COR-L47 (cell line): ENCODE results near the gene ABCA1.
"Not testable (repeated sequence)": the region's sequence is repeated elsewhere in the genome, so short reads cannot be mapped to it uniquely, and the experiment has no call there.

Experiments used
- DNase-seq: peaks from one replicate; lab custom pipeline; 2025; lab: John Stamatoyannopoulos, UW

Gene ABCA1

DNA sequence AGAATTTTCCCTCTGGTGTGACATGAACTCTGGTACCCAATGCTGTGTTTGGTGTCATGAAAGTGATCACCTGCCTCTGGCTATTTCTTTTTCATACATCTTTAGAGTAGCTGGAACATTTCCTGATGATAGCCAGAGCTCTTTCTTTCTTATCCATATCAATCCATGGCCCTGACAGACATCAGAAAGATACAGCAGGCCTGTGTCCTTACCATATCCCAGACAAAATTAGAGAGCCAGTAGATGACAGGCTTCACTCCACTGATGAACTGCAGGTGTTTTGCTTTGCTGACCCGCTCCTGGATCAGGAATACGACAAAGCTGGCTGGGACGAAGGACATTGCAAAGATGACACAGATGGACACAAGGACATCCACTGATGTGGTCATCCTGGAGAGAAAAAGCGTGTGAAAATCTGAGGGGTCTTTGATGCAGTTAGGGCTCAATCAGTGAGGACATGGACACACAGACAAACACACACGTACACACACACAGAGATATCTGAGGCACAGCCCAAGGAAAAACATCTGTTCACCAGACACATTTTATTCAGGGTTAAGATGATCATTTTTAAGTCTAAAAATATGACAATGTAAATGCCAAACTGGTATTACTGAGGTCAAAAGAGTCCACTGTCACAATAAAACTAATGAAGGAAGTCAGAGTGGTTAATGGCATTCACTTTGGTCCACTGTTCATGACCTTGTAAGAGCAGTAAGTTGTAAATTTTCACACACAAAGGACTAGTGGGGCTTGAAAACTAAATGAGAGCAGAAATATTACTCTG is 129.6 kb downstream of the ABCA1 start:
- no peak for DNase-seq

DNA sequence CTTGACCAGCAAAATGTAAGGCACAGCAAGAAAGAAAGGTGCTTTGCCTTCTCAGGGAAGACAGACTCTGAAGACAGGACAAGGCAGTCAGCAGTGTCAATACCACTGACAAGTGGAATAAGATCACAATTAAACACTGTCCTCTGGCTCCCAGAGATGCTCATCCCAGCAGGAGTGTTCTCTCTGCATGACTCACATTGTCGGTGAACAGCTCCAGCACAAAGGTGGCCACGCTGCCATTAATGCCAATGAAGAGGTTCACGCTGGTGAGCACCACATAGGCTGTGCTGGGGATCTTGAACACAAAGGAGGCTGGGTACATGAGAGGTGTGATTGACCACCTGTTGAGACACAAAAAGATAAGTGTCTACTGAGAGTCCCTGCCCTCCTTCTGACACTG is 132.1 kb downstream of the ABCA1 start:
- no peak for DNase-seq

DNA sequence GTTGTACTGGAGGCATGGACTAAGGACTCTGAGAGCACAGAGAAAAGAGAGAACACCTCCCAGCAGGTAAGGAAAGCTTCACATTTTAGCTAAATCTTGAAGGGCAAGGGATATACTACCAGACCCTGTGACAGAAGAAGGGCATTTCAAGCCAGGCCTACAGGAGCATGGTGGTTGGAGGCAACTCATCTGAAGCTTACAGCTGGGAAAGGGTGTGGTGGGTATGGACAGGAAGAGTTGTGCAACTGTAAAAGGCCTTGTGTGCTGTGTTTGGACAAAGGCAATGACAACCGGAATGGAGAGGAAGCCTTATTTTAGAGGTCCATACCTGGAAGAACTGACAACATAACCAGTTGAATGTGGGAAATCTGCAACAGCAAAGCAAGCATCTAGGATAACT is 132.9 kb downstream of the ABCA1 start:
- DNase-seq = no peak

DNA sequence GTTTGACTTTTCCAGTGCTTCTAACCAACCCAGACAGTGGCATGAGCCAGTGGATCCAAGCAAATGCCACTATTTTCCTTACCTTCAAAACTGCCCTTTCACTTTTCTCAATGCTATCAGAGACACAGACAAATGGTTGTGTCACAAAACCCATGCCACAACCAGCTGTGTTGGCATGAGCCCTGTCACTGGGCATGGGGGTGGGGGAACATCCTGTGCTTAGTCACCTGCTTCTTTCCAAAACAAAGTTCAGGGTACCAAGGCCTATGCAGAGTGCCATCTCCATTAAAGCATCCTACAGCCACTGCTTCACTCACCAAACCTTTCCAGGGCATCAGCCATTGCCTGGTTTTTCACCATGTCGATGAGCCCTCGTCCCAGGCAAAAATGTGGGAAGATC is 133.9 kb downstream of the ABCA1 start:
- DNase-seq = no peak

DNA sequence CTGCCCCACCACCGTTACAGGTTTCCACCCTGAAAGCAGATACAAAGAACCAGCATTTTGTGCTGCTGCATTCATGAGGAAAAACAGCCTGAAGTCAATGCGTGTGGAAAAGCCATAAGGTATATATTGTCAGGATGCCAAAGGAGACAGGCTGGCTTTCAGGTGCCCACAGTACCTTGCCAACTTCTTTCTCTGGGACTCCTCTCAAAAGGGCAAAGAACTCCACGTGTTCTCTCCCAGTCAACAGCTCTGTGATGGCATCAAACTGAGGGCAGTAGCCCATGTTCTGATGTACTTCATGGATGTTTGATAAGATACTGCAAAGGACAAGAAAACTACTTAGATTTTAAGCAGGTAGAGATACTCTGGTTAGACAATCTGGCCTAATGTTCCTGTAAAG is 139.7 kb downstream of the ABCA1 start:
- no peak for DNase-seq

DNA sequence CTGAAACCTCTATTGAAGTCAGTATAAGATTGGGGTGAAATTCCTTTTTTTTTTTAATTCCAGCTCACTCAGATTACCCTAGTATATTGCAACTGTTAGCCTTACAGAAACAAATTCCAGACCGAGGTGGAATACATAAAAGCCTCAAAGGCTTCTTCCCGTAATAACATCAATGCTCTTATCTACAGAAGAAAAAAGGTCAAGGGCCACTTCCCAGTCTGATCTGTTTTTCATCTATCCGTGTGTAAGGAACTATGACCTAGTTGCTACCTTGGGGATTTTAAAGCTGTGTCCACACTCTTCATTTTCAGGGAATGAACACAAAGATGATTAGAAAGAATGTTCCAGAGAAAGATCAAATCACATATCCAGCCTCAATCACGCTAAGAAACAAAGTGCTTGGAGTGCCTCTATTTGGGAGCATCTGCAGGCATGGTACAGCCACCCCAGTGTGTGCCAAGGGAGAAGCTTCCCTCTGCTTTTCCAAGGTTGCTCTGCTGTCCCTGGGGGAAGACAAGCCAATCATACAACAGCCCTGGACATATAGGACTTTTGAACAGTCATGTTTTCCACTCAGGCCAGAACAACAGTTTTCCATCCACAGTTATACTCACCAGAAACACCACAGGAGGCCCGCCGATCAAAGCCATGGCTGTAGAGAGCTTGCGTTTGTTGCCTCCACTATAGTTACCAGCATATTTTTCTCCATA is 140.5 kb downstream of the ABCA1 start:
- DNase-seq = no peak

DNA sequence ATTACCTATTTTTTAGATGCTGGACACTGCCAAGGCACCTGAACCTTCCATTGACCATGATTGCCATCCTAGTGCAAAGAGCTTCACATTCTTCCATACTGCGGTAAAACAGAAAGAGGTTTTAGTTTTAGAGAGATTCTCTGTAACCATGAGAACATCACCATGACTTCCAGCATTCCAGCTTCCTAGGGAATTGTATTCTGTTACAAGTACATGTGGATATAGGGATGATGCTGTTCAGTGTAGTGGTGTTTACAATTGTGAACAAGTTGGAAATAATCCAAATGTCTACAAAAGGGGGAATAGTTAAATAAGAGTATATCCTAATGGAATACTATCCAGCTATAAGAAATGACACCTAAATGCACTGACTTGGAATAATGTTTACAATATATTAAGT is 141.7 kb downstream of the ABCA1 start:
- DNase-seq = no peak

DNA sequence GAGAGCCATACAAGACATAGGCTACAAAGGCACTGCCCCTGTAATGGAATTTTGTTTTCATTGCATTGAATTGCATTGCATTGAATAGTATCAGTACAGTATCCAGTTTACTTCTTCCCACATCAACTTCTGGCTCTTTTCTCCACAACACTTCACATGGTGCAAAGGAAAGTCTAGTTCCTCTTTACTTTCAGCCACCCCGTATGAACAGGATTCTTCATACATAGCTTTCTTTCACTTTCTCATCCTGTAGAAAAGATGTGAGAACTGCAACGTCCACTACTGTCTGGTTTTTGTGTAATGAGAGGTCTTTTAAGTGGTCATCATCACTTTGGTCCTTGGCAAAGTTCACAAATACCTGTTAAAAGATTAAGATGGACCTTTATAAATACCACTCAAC is 143.9 kb downstream of the ABCA1 start:
- no peak for DNase-seq

DNA sequence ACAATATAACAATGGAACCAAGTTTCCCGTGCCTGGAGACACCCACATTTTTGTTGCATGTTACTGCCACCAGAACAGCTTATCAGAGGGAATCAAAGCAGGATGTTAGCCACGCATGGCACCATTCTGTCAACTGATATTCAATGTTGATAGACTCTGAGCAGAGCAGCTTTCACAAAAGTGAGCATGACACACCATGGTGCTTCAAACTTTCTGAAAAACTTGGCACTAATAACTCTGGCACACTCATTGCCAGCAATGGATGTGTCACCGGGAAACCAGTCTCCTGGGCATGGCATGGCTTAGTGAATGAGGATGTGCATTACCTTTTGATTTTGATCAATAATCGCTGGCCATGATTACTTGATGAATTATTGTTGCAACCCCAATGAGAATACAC is 144.4 kb downstream of the ABCA1 start:
- DNase-seq = no peak

DNA sequence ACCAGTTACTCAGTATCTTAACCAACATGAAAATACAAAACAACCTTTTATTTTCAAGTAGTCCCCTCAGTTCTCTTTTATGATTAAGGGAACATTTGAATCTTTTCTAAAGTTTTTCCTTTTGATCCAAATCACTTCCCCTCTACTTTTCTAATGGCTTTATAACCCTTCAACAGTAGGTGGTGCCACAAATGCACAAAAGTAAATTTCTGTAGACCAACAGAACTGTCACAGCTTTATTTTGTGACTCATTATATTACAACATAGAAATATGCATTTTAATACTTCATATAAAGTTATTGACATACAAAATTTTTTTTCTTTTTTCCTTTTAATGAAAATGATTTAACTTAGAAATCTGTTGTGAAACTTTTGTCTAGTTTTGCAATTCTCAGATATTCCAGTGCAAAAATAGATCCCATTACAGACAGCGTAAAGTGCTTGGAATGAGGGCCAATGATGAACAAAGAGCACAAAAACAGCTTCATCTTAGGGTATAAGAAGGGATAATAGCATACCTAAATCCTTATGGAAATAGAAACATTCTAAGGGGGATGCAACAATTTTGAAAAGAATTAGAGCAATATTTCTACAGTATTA is 147.1 kb downstream of the ABCA1 start:
- peak; percentile 7 for DNase-seq

DNA sequence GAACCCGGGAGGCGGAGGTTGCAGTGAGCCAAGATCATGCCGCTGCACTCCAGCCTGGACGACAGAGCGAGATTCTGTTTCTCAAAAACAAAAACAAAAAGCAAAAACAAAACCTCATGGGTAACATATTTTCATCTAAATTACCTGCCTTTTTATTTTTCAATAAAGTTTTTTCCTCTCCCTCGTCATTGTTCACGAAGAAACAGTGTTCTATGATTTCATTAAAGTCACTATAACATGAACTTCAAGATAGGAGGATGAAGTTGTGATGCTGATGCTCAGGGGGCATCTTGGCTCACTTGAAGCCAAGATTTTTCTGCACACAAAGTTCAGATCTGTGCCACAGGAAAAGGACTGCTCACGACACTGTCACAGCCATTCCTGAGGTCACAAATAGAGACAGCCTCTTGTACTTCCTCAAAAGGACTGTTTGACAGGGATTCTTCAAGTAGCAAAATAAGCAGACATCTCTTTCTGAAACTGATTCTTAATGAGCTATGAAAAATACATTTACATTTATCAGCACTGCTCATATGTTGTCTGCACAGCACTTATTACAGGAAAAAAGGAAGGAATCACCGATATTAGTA is 147.9 kb downstream of the ABCA1 start:
- DNase-seq = no peak

DNA sequence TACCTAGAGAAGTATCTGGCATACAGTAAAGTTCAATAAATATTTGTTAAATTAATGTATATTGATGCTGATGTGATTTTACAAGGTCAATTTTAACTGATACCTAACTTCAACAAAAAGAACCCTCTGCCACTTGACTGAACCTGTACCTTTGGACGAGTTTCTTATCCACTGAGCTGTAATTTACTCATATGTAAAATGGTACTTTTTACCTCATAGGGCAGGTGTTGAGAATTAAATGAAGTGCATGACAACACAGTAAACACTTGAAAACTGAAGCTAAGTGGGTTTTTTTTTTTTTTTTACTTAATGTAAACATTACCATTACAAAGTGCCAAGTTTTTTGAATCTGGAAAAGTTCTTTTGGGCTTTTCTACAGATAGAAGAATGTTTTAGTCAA is 148.6 kb downstream of the ABCA1 start:
- no peak for DNase-seq

DNA sequence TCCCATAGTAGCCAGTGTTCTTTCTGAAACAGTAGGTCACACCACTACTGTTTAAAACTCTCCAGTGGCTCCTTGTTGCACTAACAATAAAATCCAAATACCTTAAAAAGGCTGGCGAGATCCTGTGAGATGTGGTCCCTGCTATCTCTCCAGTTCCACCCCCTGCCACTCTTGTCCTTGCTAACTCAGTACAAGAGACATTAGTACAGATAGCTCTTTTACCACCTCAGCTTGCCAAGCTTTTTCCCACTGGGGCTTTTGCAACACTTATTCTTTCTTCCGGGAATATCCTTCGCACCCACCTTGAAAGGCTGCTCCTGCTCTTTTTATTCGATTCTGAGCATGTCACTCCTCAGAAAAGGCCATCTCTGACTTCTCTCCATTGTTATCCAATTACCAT is 149.2 kb downstream of the ABCA1 start:
- DNase-seq = no peak

DNA sequence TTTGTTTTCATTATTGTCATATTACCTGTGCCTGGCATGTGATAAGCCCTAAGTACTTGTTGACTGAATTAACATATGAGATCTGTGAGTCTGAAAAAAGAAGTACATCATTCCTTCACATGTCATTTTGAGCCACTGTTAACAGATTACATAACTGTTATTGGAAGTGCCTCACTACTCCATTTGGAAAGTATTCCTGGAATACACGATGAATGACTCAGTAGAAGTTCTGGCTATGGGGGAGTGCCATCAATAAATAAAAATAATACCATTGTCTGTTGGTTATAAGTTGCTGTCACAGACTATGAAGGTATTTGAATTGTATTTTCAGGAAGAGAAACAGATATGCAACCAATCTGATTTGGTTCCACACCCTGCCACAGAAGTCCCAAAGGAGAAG is 151.2 kb downstream of the ABCA1 start:
- DNase-seq = no peak

DNA sequence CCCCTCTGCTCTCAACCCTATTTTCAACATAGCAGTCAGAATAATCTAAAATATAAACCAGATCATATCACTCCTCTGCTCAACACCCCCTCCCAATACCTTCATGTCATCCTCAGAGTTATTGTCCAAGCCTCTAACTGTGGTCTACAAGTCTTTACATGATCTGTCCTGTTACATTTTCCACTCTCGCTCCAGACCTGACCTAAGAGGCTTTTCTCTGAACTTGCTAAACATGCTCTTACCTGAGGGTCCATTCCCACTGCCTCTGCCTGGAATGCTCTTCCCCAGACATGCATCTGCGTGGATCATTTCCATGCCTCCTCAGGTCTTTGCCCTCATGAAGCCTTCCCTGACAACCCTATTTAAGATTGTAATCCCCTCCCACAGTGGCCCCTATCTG is 152.0 kb downstream of the ABCA1 start:
- no peak for DNase-seq

DNA sequence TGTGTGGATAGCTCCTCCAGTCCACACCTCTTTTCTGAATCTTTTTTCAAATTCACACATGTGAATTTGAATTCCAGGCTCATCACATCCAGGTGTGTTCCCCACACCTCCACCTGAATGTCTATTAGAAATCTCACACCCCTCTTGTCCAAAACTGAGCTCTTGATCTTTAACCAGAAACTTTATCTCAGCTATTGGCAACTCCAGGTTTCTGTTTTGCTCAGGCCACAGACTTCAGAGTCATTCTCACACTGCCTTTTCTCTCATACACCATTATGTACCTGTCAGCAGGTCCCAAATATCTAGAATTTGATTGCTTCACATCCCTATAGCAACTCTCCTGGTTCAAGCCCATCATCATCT is 152.4 kb downstream of the ABCA1 start:
- no peak for DNase-seq

DNA sequence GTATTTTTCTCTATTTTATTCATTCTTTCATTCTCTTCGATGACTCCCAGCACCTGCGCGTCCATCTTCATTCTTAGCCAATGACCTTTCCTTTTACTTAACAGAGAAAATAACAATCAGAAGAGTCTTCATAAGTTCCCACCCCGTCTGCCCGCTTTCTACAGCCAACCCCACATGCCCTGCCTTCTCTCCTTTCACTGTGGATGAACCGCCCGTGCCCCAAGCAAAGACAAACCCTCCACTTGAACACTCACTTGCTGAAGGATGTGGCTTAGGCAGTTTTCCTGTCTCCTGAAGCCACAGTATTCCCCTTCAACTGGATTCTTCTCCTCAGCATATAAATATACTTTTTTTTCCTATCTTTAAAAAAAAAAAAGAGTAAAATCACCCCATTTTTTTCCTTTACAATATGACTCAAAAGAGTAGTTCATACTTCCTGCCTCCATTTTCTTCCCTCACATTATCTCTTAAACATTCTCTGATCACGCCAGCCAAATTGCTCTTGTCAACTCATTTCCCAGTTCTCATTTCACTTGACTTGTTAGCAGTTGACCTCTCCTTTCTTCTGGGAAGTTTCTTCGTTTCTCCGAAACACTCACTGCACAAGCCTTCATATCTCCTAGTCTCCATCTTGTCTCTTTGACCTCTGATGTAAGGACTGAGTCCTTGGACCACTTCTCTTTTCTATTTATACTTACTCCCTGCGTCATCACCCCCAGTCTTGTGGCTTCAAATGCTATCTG is 153.0 kb downstream of the ABCA1 start:
- no peak for DNase-seq

DNA sequence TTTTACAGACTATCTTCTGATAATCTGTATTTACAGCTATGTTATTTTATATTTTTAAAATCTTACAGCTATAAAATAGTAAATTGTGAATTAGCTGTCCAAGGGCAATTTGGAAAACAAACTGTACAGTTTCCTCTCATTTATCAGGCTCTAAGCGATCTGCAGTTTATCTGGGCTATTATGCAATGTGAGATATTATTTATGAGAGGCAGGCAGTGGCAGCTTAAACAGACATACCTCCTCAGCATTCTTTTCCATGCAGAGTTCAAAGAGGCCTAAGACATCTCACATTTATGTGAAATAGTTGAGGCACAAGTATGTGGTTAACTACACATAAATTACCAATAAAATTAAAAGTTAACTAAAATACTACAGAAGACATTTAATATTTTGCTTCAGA is 153.8 kb downstream of the ABCA1 start:
- DNase-seq = no peak

DNA sequence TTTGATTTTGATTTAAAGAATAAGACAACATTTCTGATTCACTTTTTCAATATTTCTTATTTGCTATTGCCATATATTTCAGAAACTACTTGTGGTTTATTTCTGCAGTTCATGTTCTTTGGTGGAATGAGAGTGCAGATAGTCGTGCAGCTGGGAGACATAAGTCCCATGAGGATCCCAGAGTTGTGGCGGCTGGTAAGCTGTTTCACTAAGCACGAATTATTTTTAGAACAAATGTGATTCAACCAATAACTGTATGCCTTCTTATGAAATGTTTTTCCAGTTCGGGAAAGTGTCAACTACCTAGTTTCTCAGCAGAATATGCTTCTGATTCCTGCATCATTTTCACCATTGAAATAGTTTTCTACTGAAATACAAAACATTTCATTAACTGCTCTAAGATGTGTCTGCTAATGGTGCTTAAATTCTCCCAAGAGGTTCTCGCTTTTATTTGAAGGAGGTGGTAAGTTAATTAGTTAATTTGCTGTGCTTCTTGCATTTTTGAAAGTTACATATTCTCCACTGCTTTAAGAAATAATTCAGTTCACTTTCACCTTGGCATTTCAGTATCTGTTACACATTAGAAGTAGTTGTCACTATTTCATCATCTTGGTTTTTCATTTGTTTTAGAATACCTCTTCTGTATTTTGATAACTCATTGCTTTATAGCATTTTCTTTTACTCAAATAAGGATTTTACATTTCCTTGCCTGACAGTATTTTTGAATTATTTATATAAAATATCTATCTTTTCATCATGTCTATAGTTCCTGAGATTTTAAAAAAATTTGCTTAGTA is 155.0 kb downstream of the ABCA1 start:
- DNase-seq = no peak

DNA sequence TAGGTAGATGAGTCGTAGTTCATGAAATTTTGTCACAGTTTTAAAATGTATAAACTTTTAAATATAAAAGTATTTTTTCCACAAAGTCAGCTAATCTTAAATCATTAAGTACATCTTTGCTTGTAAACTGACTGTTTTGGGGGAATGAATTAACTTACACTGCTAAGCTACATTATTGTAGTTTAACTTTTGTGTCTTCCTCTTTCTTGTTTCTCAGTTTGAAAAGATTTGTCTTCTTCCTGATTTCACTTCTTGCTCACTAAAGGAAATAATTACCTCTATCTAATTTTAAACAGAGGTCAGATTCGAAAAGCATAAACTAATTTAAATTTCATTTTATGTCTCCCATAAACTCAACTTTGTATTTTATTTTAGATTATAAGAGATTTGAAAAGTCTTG is 158.3 kb downstream of the ABCA1 start:
- no peak for DNase-seq

DNA sequence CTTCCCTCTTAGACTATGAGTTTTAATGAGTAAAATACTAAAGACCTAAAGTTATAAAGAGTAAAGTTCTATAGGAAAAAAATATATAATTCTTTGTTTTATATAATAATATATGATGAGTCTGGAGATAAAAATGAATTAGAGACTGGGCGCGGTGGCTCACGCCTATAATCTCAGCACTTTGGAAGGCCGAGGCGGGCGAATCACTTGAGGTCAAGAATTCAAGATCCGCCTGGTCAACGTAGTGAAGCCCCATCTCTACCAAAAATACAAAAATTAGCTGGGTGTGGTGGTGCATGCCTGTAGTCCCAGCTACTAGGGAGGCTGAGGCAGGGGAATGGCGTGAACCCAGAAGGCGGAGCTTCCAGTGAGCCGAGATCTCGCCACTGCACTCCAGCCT is 158.9 kb downstream of the ABCA1 start:
- DNase-seq = not testable (repeated sequence)

DNA sequence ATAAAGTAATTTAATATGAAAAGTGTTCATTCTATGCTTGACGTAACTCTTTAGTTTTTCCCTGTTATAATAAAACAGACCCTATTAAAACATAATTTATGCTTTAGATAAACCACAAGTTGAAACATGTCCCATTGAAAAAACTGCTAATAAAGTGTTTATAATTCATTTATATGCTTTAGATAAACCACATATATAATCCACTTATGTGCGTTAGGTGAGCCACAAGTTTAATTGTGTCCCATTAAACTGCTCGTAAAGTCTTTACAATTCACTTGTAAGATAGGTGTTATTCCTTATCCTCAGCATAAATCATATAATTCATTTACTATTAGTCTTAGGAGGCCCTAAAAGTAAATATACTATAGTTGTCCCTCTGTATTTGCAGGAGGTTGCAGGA is 160.4 kb downstream of the ABCA1 start:
- DNase-seq = no peak
